MM.1S (cell line): ENCODE results near the gene GADD45B.

Experiments
- EZH2 ChIP-seq: fragments of 300-600 bp; sonication (generic); optimal IDR thresholded peaks from 2 replicates; pipeline ENCODE3; 2017; ENCODE audit warnings: low read depth, mild to moderate bottlenecking, antibody characterized with exemption, low read length, mixed read lengths
- EZH2phosphoT487 ChIP-seq: fragments of 300-600 bp; sonication (generic); IDR thresholded peaks from 2 replicates; pipeline ENCODE4 v1.6.1; 2018; ENCODE audit warnings: antibody characterized with exemption, low read length
- TF ChIP-seq, protein P1 (sequence below): fragments of 300-600 bp; sonication (generic); IDR thresholded peaks from 2 replicates; pipeline ENCODE4 v1.5.1; 2016; ENCODE audit warnings: antibody characterized with exemption, low read length, mixed read lengths

DNA sequence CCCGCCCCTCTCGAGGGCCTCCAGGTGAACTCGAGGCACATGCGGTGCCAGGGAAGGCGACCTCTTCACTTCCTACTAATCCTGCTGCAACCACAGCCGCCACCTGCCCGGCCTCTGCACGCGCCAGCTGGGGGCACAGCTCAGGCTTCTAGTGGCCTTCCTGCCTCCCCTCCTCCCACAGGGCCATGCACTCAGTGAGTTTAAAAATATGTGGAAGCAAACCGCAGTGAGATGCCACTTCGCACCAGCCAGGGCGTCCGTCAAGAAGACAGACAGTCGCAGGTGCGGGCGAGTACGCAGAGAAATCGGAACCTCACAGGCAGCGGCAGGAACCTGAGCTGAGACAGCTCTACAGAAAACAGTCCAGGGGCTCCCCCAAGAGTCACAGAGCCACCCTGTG, 29.5 kb upstream of the GADD45B start:
- TF ChIP-seq, protein P1, sequence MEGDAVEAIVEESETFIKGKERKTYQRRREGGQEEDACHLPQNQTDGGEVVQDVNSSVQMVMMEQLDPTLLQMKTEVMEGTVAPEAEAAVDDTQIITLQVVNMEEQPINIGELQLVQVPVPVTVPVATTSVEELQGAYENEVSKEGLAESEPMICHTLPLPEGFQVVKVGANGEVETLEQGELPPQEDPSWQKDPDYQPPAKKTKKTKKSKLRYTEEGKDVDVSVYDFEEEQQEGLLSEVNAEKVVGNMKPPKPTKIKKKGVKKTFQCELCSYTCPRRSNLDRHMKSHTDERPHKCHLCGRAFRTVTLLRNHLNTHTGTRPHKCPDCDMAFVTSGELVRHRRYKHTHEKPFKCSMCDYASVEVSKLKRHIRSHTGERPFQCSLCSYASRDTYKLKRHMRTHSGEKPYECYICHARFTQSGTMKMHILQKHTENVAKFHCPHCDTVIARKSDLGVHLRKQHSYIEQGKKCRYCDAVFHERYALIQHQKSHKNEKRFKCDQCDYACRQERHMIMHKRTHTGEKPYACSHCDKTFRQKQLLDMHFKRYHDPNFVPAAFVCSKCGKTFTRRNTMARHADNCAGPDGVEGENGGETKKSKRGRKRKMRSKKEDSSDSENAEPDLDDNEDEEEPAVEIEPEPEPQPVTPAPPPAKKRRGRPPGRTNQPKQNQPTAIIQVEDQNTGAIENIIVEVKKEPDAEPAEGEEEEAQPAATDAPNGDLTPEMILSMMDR = peak; percentile 47
- TF ChIP-seq EZH2 (no peak), EZH2phosphoT487 (no peak)
